HepG2 (cell line): ENCODE measurements around the gene ICAM3. TPM values are rescaled to one million over a fixed set of nuclear protein-coding genes. Genes with fewer than 3 reads are reported as not detected.

Experiments used
- FOSL1 ChIP-seq: sonication (generic); formaldehyde crosslinking; IDR thresholded peaks from 2 replicates; pipeline ENCODE4 v1.9.0; 2021; ENCODE audit warnings: missing genetic modification reagents, borderline replicate concordance
- GTF2F1 ChIP-seq: fragments of 150-350 bp; IDR thresholded peaks from 2 replicates; pipeline ENCODE4 v1.6.1; 2014; ENCODE audit warnings: low read length
- HNRNPUL1 ChIP-seq: fragments of 200-400 bp; formaldehyde crosslinking; IDR thresholded peaks from 2 replicates; pipeline ENCODE4 v1.6.1; 2017; ENCODE audit warnings: low read depth, mild to moderate bottlenecking, low read length, moderate library complexity
- KLF6 ChIP-seq: IDR thresholded peaks from 2 replicates; pipeline ENCODE4 v1.8.0; 2016; ENCODE audit warnings: missing biosample characterization, missing genetic modification reagents
- SAP130 ChIP-seq: IDR thresholded peaks from 2 replicates; pipeline ENCODE4 v1.6.1; 2016; ENCODE audit warnings: low read depth
- SNAI1 ChIP-seq: sonication (generic); formaldehyde crosslinking; IDR thresholded peaks from 2 replicates; pipeline ENCODE4 v1.5.0; 2020; ENCODE audit warnings: mild to moderate bottlenecking, missing genetic modification reagents, borderline replicate concordance
- TCF7L2 ChIP-seq: IDR thresholded peaks from 2 replicates; pipeline ENCODE4 v1.6.1; 2011; ENCODE audit warnings: mild to moderate bottlenecking, low read depth, low read length, moderate library complexity
- ZFY ChIP-seq: sonication (generic); formaldehyde crosslinking; IDR thresholded peaks from 2 replicates; pipeline ENCODE4 v1.4.0; 2020; ENCODE audit warnings: missing genetic modification reagents
- ZNF263 ChIP-seq: sonication (generic); formaldehyde crosslinking; IDR thresholded peaks from 2 replicates; pipeline ENCODE4 v1.4.0; 2020; ENCODE audit warnings: missing genetic modification reagents
- ZNF687 ChIP-seq: sonication (generic); formaldehyde crosslinking; IDR thresholded peaks from 2 replicates; pipeline ENCODE4 v1.5.1; 2020; ENCODE audit warnings: mild to moderate bottlenecking, missing genetic modification reagents, moderate library complexity
- ZSCAN5A ChIP-seq: sonication (generic); formaldehyde crosslinking; IDR thresholded peaks from 2 replicates; pipeline ENCODE4 v1.8.0; 2022; ENCODE audit warnings: mild to moderate bottlenecking, missing genetic modification reagents, borderline replicate concordance
- polyA plus RNA-seq, 8 experiments: library from polyadenylated mRNA; depleted of rRNA in 3 of 8; stranded (reverse) in 7 of 8; unstranded in 1 of 8; fragments of >200 nt; fragmentation: Illumina TruSeq in 4 of 8; extraction: Trizol in 4 of 8; gene quantifications; 2 replicates each; pipeline versions ENCODE4 v1.2.1 to v1.2.3, GENCODE V29; 2011 to 2016; ENCODE audit warnings: low read depth in 4 of 8, missing spikeins in 1 of 8, mixed read lengths in 1 of 8; ENCODE audit not compliant: insufficient read depth in 1 of 8
- total RNA-seq, 5 experiments: library from RNA; depleted of rRNA; stranded (reverse); fragments of >200 nt; fragmentation: Illumina TruSeq; extraction: Trizol; gene quantifications; 2 replicates each; pipeline ENCODE4 v1.2.3, GENCODE V29; 2016; ENCODE audit warnings: low read depth in 1 of 5
- TF ChIP-seq, protein P1 (sequence below), 2 experiments: sonication (generic) in 1 of 2; formaldehyde crosslinking in 1 of 2; IDR thresholded peaks; 2 replicates each; pipeline versions ENCODE4 v1.4.0 to v1.6.1; 2018 to 2020; ENCODE audit warnings: missing genetic modification reagents in 2 of 2, borderline replicate concordance in 1 of 2, low read depth in 1 of 2, mild to moderate bottlenecking in 1 of 2, missing biosample characterization in 1 of 2
- TF ChIP-seq, protein P2 (sequence below): sonication (generic); formaldehyde crosslinking; IDR thresholded peaks from 2 replicates; pipeline ENCODE4 v1.4.0; 2020; ENCODE audit warnings: mild to moderate bottlenecking, low read depth, missing genetic modification reagents
- TF ChIP-seq, protein P3 (sequence below): sonication (generic); formaldehyde crosslinking; IDR thresholded peaks from 2 replicates; pipeline ENCODE4 v1.4.0; 2020; ENCODE audit warnings: missing genetic modification reagents
- TF ChIP-seq, protein P4 (sequence below): sonication (generic); formaldehyde crosslinking; conservative IDR thresholded peaks from 2 replicates; pipeline ENCODE4 v1.8.0; 2022; ENCODE audit warnings: missing genetic modification reagents

The ICAM3 gene
- total and polyA plus RNA-seq, 2 of the 13 experiments (the other 11 are each of a cell fraction or from before 2014, with no cell fraction given) = 14.1 to 21.0 TPM

DNA sequence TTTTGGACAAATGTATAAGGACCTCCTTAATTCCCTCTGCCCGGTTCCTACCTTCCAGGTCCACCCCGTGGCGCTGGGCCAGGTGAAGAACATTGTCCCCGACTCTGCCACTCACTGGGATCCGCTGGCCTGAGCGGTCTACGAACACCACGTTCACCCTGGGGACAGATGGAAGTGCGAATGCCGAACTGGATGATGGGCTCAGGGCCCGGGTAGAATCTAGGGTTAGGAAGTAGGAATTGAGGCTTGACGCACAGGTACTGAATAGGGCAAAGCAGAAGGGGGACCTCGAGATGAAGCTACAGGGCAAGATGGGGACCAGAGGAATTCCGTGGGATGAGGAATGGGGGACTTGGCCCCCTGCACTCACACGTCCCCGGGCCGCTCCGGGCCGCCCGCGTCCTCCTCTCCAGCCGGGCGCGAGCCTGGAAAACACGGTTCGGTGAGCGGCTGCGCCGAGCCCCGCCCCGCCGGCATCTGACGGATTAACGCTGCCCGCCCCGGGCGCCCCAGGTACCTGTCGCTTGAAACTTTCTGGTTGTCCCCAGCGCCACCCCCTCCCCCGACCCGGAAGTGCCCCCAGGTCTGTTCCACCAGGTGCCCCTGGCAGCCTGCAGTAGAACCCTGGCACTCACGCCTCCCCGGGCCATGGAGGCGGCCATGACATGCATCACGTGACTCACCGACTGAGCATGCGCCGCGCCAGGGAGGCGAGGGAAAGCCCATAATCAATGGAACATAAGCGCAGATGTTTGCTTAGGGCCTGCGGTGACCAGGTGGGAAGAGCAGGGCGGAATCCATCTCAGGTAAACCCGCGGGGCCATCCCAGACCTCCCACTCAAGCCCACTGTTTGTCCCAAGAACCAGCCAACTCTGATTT lies 23.8 kb downstream of the ICAM3 start, which contains the start of gene FDX2 (continued):
- TF ChIP-seq SAP130 (CRISPR knock-in tag) (peak; percentile 93), TCF7L2 (no peak), KLF6 (CRISPR knock-in tag) (no peak; the same call in 1 of the 2 replicates), SNAI1 (no peak), ZFY (CRISPR knock-in tag) (peak; percentile 61; the same call in 1 of the 2 replicates), ZNF263 (CRISPR knock-in tag) (no peak), GTF2F1 (peak; percentile 48; the same call in 1 of the 2 replicates), FOSL1 (CRISPR knock-in tag) (no peak), HNRNPUL1 (no peak), ZNF687 (CRISPR knock-in tag) (peak; percentile 91), ZSCAN5A (CRISPR knock-in tag) (no peak)
- TF ChIP-seq, protein P1, sequence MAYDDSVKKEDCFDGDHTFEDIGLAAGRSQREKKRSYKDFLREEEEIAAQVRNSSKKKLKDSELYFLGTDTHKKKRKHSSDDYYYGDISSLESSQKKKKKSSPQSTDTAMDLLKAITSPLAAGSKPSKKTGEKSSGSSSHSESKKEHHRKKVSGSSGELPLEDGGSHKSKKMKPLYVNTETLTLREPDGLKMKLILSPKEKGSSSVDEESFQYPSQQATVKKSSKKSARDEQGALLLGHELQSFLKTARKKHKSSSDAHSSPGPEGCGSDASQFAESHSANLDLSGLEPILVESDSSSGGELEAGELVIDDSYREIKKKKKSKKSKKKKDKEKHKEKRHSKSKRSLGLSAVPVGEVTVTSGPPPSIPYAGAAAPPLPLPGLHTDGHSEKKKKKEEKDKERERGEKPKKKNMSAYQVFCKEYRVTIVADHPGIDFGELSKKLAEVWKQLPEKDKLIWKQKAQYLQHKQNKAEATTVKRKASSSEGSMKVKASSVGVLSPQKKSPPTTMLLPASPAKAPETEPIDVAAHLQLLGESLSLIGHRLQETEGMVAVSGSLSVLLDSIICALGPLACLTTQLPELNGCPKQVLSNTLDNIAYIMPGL (CRISPR knock-in tag; IDR thresholded peaks at IDR 0.05; ENCODE audit: borderline replicate concordance in 1 of 2, low read depth in 1 of 2) = peak in 1 of 2 experiments; percentile 76; a peak in 3 of 4 replicates
- TF ChIP-seq, protein P2, sequence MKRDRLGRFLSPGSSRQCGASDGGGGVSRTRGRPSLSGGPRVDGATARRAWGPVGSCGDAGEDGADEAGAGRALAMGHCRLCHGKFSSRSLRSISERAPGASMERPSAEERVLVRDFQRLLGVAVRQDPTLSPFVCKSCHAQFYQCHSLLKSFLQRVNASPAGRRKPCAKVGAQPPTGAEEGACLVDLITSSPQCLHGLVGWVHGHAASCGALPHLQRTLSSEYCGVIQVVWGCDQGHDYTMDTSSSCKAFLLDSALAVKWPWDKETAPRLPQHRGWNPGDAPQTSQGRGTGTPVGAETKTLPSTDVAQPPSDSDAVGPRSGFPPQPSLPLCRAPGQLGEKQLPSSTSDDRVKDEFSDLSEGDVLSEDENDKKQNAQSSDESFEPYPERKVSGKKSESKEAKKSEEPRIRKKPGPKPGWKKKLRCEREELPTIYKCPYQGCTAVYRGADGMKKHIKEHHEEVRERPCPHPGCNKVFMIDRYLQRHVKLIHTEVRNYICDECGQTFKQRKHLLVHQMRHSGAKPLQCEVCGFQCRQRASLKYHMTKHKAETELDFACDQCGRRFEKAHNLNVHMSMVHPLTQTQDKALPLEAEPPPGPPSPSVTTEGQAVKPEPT (CRISPR knock-in tag) = no peak
- TF ChIP-seq, protein P3, sequence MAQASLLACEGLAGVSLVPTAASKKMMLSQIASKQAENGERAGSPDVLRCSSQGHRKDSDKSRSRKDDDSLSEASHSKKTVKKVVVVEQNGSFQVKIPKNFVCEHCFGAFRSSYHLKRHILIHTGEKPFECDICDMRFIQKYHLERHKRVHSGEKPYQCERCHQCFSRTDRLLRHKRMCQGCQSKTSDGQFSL = no peak
- TF ChIP-seq, protein P4, sequence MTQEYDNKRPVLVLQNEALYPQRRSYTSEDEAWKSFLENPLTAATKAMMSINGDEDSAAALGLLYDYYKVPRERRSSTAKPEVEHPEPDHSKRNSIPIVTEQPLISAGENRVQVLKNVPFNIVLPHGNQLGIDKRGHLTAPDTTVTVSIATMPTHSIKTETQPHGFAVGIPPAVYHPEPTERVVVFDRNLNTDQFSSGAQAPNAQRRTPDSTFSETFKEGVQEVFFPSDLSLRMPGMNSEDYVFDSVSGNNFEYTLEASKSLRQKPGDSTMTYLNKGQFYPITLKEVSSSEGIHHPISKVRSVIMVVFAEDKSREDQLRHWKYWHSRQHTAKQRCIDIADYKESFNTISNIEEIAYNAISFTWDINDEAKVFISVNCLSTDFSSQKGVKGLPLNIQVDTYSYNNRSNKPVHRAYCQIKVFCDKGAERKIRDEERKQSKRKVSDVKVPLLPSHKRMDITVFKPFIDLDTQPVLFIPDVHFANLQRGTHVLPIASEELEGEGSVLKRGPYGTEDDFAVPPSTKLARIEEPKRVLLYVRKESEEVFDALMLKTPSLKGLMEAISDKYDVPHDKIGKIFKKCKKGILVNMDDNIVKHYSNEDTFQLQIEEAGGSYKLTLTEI = no peak
